22Rv1 (cell line): ENCODE data around the gene MYL10.

Experiments used
- CTCF ChIP-seq: fragments of 450-650 bp; IDR thresholded peaks from 2 replicates; pipeline ENCODE4 v1.5.1; 2017; ENCODE audit warnings: mild to moderate bottlenecking
- ZFX ChIP-seq: fragments of 450-650 bp; IDR thresholded peaks from 2 replicates; pipeline ENCODE4 v1.6.1; 2017; ENCODE audit warnings: antibody characterized with exemption, borderline replicate concordance

GRCh38 chr7:101626069-101626671 lies 2.9 kb downstream of the MYL10 start:
- TF ChIP-seq CTCF (no peak), ZFX (no peak)
